Measurements from ENCODE around the gene SLC11A1. TPM values are rescaled to one million over a fixed set of nuclear protein-coding genes. Genes with fewer than 3 reads are reported as not detected.
A peak's percentile ranks its signal among the peaks of the same experiment; 100 is the strongest.

Gene SLC11A1
- total and polyA plus RNA-seq, 4 donors = 1.9 to 56.1 (median 22.1) TPM

DNA sequence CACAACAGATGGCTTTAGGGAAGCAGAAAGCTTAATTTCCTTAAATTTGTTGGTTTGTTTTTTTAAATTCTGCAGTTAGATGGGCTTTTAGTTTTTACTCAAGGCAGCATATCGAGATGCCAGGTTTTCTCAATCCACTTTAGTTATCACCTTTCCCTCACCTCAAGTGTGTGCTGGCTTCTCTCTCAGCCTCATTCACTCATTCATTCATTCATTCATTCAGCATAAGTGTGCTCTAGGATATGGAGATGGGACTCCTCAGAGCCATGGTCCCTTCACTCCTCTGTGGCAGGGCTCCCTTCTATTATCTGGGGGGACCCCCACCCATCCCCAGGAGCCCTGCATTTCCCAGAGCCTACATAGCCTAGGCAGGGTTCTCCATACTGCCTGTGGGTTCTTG, 55.9 kb downstream of the SLC11A1 start:
- 96 to 97% methylated on average over 1 of the region's 1 CpG for WGBS, 2 donors
- DNase-seq (no peak), ATAC-seq (ENCODE audit: low FRiP score) (no peak)

DNA sequence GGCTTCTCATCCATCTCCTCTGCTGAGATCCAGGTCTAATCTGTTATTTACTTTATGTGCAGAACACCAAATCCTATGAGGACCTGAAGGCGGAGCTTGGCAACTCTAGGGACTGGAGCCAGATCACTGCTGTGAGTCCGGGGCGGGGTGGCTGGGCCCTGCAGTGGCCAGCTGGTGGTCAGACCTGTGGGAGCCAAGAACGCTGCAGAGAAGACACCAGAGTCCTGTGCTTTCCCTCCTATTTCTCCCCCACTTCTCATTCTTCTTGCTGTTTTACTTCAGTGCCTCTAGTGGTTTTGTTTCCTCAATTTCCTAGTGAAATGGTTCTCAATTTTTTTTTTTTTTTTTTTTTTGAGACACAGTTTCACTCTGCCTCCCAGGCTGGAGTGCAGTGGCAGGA, 56.5 kb downstream of the SLC11A1 start:
- peak in 1 of 2 donors; percentile 59 for DNase-seq
- H3K4me3 ChIP-seq (ENCODE audit: low read length in 2 of 2) = no peak overlapping the region
- intact Hi-C loops (cut with DNase I) = no loop called here
- no peaks in the 10 kb centered on the region for H3K9me3 ChIP-seq (ENCODE audit: control insufficient read depth, low read length)
- no peaks in the 10 kb centered on the region for H3K27me3 ChIP-seq (ENCODE audit: control insufficient read depth in 1 of 2, insufficient read depth in 2 of 2, low read length in 1 of 2)
- ATAC-seq (ENCODE audit: low FRiP score) = no peak
- WGBS, 2 donors = 50 to 61% methylated on average over 4 of the region's 4 CpGs
- H3K27ac ChIP-seq (ENCODE audit: low read depth in 1 of 2, low read length in 2 of 2) = no peak overlapping the region
- H3K4me1 ChIP-seq (ENCODE audit: control insufficient read depth in 1 of 2, insufficient read depth in 2 of 2, low read length in 2 of 2) = no peaks in the 10 kb centered on the region
- H3K36me3 ChIP-seq (ENCODE audit: control insufficient read depth in 1 of 2, insufficient read depth in 2 of 2, low read length in 1 of 2) = no peaks in the 10 kb centered on the region

More for the DNA sequence above, 55.9 kb downstream of the SLC11A1 start:
- no peaks in the 10 kb centered on the region for H3K4me1 ChIP-seq (ENCODE audit: control insufficient read depth in 1 of 2, insufficient read depth in 2 of 2, low read length in 2 of 2)
- H3K36me3 ChIP-seq (ENCODE audit: control insufficient read depth in 1 of 2, insufficient read depth in 2 of 2, low read length in 1 of 2) = no peaks in the 10 kb centered on the region
- H3K4me3 ChIP-seq (ENCODE audit: low read length in 2 of 2) = no peak overlapping the region
- intact Hi-C loops (cut with DNase I) = no loop called here
- H3K27me3 ChIP-seq (ENCODE audit: control insufficient read depth in 1 of 2, insufficient read depth in 2 of 2, low read length in 1 of 2) = no peaks in the 10 kb centered on the region
- H3K27ac ChIP-seq (ENCODE audit: low read depth in 1 of 2, low read length in 2 of 2) = no peak overlapping the region
- no peaks in the 10 kb centered on the region for H3K9me3 ChIP-seq (ENCODE audit: control insufficient read depth, low read length)

DNA sequence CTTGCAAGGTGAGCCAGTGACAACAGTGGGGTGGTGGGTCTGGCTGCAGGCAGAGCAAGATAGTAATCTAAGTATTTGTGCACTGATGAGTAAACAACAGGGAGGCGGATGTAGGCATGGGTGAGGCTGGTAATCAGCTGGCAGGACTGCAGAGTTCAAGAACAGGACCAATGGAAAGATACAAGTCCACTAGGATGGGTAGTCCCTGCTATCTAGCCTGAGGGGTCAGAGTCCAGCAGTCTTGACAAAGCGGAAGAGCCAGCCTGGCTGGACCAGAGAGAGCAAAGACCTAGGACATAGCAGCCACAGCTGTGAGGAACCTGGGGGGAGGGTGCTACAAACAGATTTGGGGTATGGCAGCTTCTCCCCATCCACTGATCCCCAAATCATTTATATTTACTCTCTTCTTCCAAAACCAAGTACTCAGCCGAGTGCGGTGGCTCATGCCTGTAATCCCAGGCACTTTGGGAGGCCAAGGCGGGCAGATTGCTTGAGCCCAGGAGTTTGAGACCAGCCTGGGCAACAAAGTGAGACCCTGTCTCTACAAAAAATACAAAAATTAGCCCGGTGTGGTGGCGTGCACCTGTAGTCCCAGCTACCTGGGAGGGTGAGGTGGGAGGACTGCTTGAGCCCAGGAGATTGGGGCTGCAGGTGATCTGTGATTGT, 62.8 kb downstream of the SLC11A1 start:
- ATAC-seq (ENCODE audit: low FRiP score) = no peak
- WGBS, 2 donors = 95 to 98% methylated on average over 7 of the region's 7 CpGs

DNA sequence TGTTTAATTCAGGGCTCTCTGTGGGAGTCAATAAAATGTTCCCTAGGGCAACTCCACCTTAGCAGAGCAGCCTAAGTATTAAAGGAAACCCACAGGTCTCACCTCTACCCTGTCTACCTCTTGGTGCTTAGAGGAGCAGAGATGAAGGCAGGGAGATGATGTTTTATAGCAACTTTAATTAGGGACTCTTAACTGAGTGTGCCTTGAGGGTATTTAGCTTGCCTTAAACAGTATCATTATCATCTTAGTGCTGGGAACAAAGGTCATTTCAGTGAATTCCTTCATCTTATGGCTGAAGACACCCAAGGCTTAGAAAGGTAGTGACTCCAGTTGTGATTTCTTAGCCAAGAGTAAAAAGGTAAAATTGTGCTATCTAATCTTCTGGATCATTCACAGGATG, 63.5 kb downstream of the SLC11A1 start:
- intact Hi-C loops (cut with DNase I) = no loop called here
- H3K36me3 ChIP-seq (ENCODE audit: control insufficient read depth in 1 of 2, insufficient read depth in 2 of 2, low read length in 1 of 2) = no peaks in the 10 kb centered on the region
- no peak for ATAC-seq (ENCODE audit: low FRiP score)
- DNase-seq = no peak
- H3K4me1 ChIP-seq (ENCODE audit: control insufficient read depth in 1 of 2, insufficient read depth in 2 of 2, low read length in 2 of 2) = no peaks in the 10 kb centered on the region
- H3K9me3 ChIP-seq (ENCODE audit: control insufficient read depth, low read length) = no peaks in the 10 kb centered on the region
- H3K27me3 ChIP-seq (ENCODE audit: control insufficient read depth in 1 of 2, insufficient read depth in 2 of 2, low read length in 1 of 2) = no peaks in the 10 kb centered on the region
- no peak overlapping the region for H3K4me3 ChIP-seq (ENCODE audit: low read length in 2 of 2)
- H3K27ac ChIP-seq (ENCODE audit: low read depth in 1 of 2, low read length in 2 of 2) = no peak overlapping the region

More for the DNA sequence above, 62.8 kb downstream of the SLC11A1 start:
- Histone ChIP-seq H3K4me3 (ENCODE audit: low read length in 2 of 2) (no peak overlapping the region), H3K36me3 (ENCODE audit: control insufficient read depth in 1 of 2, insufficient read depth in 2 of 2, low read length in 1 of 2) (no peaks in the 10 kb centered on the region), H3K9me3 (ENCODE audit: control insufficient read depth, low read length) (no peaks in the 10 kb centered on the region), H3K4me1 (ENCODE audit: control insufficient read depth in 1 of 2, insufficient read depth in 2 of 2, low read length in 2 of 2) (no peaks in the 10 kb centered on the region), H3K27ac (ENCODE audit: low read depth in 1 of 2, low read length in 2 of 2) (no peak overlapping the region), H3K27me3 (ENCODE audit: control insufficient read depth in 1 of 2, insufficient read depth in 2 of 2, low read length in 1 of 2) (no peaks in the 10 kb centered on the region)
- intact Hi-C loops (cut with DNase I) = no loop called here
- peak in 1 of 2 donors; percentile 37 for DNase-seq

Small RNA genes lying within 50 kb of the gene (microRNA-seq; reads per million reads assigned to microRNA genes)
- gene MIR26B (40,998 to 41,794 reads per million in 2 donors), gene MIR6810 (1.8 to 2.0 reads per million in 2 donors)

Other genes starting within 250 kb of the SLC11A1 start
- gene CXCR1, start 215.3 kb upstream of the SLC11A1 start, total RNA-seq = 1 to 10 TPM; 1.8 to 3.5 TPM
- under 1 TPM; 0.20 to 0.63 TPM for gene CXCR1, start 215.3 kb upstream of the SLC11A1 start, polyA plus RNA-seq
- gene ARPC2, start 165.1 kb upstream of the SLC11A1 start, total RNA-seq = 100 to 1,000 TPM; 351 to 367 TPM
- 100 to 1,000 TPM; 297 to 467 TPM for gene ARPC2, start 165.1 kb upstream of the SLC11A1 start, polyA plus RNA-seq
- gene GPBAR1, start 121.3 kb upstream of the SLC11A1 start, total RNA-seq = 1 to 10 TPM; 1.6 to 3.7 TPM
- 1 to 10 TPM in 1 of 2 donors, under 1 TPM in 1; 0.46 to 3.1 TPM for gene GPBAR1, start 121.3 kb upstream of the SLC11A1 start, polyA plus RNA-seq
- 10 to 100 TPM; 50.8 to 54.7 TPM for gene AAMP, start 112.1 kb upstream of the SLC11A1 start, total RNA-seq
- 10 to 100 TPM; 59.2 to 80.9 TPM for gene AAMP, start 112.1 kb upstream of the SLC11A1 start, polyA plus RNA-seq
- 10 to 100 TPM; 26.9 to 40.2 TPM for gene PNKD, start 111.8 kb upstream of the SLC11A1 start, total RNA-seq
- gene PNKD, start 111.8 kb upstream of the SLC11A1 start, polyA plus RNA-seq = 100 to 1,000 TPM in 1 of 2 donors, 10 to 100 TPM in 1; 91.2 to 108 TPM
- gene TMBIM1, start 89.8 kb upstream of the SLC11A1 start, total RNA-seq = 100 to 1,000 TPM; 264 to 294 TPM
- 100 to 1,000 TPM; 100 to 159 TPM for gene TMBIM1, start 89.8 kb upstream of the SLC11A1 start, polyA plus RNA-seq
- not detected for gene CATIP, start 25.4 kb upstream of the SLC11A1 start, total RNA-seq
- under 1 TPM; 0.03 to 0.50 TPM for gene CATIP, start 25.4 kb upstream of the SLC11A1 start, polyA plus RNA-seq
- gene CTDSP1, start 17.6 kb downstream of the SLC11A1 start, total RNA-seq = 100 to 1,000 TPM; 141 to 162 TPM
- 100 to 1,000 TPM in 1 of 2 donors, 10 to 100 TPM in 1; 61.6 to 137 TPM for gene CTDSP1, start 17.6 kb downstream of the SLC11A1 start, polyA plus RNA-seq
- gene VIL1, start 36.9 kb downstream of the SLC11A1 start, total RNA-seq = under 1 TPM in 1 of 2 donors, not detected in 1; 0.65 TPM
- gene VIL1, start 36.9 kb downstream of the SLC11A1 start, polyA plus RNA-seq = 10 to 100 TPM in 1 of 2 donors, 1 to 10 TPM in 1; 1.1 to 40.3 TPM
- 10 to 100 TPM; 13.6 to 22.2 TPM for gene USP37, start 186.1 kb downstream of the SLC11A1 start, total RNA-seq
- gene USP37, start 186.1 kb downstream of the SLC11A1 start, polyA plus RNA-seq = 1 to 10 TPM; 1.5 to 2.0 TPM
- gene CNOT9, start 186.6 kb downstream of the SLC11A1 start, total RNA-seq = 10 to 100 TPM; 35.6 TPM
- 10 to 100 TPM; 12.1 to 21.3 TPM for gene CNOT9, start 186.6 kb downstream of the SLC11A1 start, polyA plus RNA-seq
- gene PLCD4, start 225.6 kb downstream of the SLC11A1 start, total RNA-seq = 1 to 10 TPM; 1.6 to 5.3 TPM
- gene PLCD4, start 225.6 kb downstream of the SLC11A1 start, polyA plus RNA-seq = 1 to 10 TPM in 1 of 2 donors, under 1 TPM in 1; 0.25 to 1.2 TPM

All from aorta (tissue), 5 donors.